Astrocyte of the spinal cord (primary cell): Measurements from ENCODE around the gene B9D2.

Source experiments
- DNase-seq: peaks from one replicate; pipeline ENCODE4 v3.0.0; 2011; ENCODE audit warnings: low read depth, low spot score
- H3K4me3 ChIP-seq: 2 replicates; pipeline ENCODE4 v1.5.1; 2011; ENCODE audit warnings: low read depth, mild to moderate bottlenecking, low read length, moderate library complexity
- CTCF ChIP-seq: IDR thresholded peaks from 2 replicates; pipeline ENCODE4 v1.5.1; 2012; ENCODE audit warnings: low read depth, mild to moderate bottlenecking, low read length, inconsistent platforms
- in situ Hi-C: cut with HindIII; loops from 2 replicates; pipeline ENCODE4 v1.10.0; 2017; ENCODE audit warnings: low sequenced_read_pairs

Gene B9D2

GRCh38 chr19:41328842-41329225 is 35.1 kb downstream of the B9D2 start:
- TF ChIP-seq CTCF, result no peak
- in situ Hi-C loops, result no loop called here
- no peak overlapping the region for H3K4me3 ChIP-seq
- no peak for DNase-seq

- TF ChIP-seq CTCF, result no peak
- peak; percentile 35 for DNase-seq
- H3K4me3 ChIP-seq, result no peak overlapping the region
Observed at GRCh38 chr19:41328157-41328841, 35.6 kb downstream of the B9D2 start.

GRCh38 chr19:41327576-41328156 is 36.3 kb downstream of the B9D2 start:
- no peak for TF ChIP-seq CTCF
- DNase-seq, result peak; percentile 58
- in situ Hi-C loops, result no loop called here
- no peak overlapping the region for H3K4me3 ChIP-seq

More at GRCh38 chr19:41328157-41328841, 35.6 kb downstream of the B9D2 start:
- in situ Hi-C loops, result no loop called here

- no peak overlapping the region for H3K4me3 ChIP-seq
- in situ Hi-C loops, result no loop called here
- no peak for DNase-seq
- TF ChIP-seq CTCF, result no peak
Observed at GRCh38 chr19:41327076-41327575, 36.8 kb downstream of the B9D2 start.

- no peak for TF ChIP-seq CTCF
- DNase-seq, result peak; percentile 76
- no peak overlapping the region for H3K4me3 ChIP-seq
- in situ Hi-C loops, result no loop called here
Observed at GRCh38 chr19:41325947-41326706, 37.8 kb downstream of the B9D2 start.

GRCh38 chr19:41325640-41325946 is 38.4 kb downstream of the B9D2 start:
- TF ChIP-seq CTCF, result no peak
- H3K4me3 ChIP-seq, result no peak overlapping the region
- DNase-seq, result no peak
- in situ Hi-C loops, result no loop called here
